HG03108 (cell line): ENCODE data around the gene ELP5.
A peak's percentile ranks its signal among the peaks of the same experiment; 100 is the strongest.

Experiments
- ATAC-seq: cut with Tn5 transposase; IDR thresholded peaks from one replicate; pipeline ENCODE4 v1.9.1; 2021; ENCODE audit warnings: moderate library complexity; ENCODE audit not compliant: unreplicated experiment

Gene ELP5

DNA sequence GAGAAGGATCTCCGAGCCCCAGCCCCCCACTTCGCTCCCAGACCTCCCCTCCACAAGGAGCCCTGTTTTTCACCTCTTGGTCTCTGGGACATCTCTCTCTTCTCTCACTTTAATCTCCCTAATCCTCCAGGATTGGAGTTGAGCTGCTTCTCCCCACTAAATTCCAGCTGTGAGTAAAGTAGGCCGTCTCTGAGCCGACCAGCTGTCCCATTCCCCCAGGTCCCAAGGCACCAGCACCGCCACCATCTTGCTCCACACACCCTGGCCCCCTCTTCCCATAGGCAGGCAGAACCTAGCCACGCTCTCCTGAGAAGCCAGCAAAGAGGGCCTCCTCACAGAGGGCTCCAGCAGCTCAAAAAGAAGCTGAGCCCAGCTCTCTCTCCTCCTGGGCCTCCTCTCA, 33.3 kb upstream of the ELP5 start:
- ATAC-seq, result no peak

DNA sequence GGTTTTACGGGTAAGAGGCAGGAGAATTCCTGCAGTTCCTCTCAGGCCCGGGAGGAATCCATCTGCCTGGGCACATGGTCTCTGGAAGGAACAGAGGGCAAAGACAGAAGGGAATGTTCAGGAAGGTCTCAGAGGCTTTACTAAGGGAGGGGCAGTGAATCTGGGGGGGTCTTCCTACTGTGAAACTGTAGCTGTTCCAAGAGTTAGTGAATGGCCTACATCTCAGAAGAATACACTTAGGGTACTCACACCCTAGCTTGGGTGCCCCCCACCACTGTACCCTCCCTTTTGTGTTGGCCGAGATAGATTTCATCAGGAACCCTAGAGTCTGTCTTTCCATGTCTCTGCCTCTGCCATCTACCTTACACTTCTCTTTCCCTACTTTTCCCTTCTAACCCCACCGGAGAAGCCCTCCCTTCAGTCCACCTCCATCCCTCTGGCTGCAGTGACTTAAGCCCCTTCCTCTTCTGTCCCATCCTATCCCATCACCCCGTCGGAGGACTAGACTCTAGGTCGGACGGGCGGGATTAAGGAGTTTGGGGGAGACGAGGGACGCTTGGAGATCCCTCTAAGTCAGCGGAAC, 32.7 kb upstream of the ELP5 start:
- ATAC-seq, result no peak

DNA sequence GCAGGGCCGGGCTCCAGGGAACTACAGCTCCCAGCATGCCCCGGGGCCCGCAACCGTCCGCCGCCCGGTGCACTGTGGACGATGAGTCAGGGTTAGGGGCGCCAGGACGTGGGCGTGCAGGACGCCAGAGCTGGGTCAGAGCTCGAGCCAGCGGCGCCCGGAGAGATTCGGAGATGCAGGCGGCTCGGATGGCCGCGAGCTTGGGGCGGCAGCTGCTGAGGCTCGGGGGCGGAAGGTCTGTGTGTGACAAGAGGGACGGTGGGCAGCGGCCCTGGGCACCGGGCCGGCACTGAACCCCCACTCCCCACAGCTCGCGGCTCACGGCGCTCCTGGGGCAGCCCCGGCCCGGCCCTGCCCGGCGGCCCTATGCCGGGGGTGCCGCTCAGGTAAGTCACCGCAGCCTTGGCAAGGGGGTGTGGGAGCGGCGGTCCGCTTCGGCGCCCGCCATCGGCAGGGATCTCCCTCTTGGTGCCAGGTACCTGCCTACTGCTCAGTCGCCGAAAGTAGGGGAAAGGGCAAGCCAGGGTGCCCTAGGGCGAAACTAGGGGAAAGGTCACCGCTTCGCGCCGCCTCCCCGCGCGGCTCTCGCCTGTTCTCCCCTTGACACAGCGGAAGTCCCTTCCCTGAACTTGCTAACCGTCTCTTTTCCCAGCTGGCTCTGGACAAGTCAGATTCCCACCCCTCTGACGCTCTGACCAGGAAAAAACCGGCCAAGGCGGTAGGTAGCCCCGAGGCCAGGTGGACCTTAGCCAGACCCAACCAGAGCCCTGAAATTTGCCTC, 32.0 kb upstream of the ELP5 start, which contains the start of the genes ACADVL and DLG4:
Gene ACADVL (plus strand): TSS at position 127 of the 781 bp plus-strand sequence. CDS start 47 bp downstream, at position 174.
Gene DLG4 (minus strand): TSS at position 25 of the 781 bp plus-strand sequence.
- peak; percentile 53 for ATAC-seq

DNA sequence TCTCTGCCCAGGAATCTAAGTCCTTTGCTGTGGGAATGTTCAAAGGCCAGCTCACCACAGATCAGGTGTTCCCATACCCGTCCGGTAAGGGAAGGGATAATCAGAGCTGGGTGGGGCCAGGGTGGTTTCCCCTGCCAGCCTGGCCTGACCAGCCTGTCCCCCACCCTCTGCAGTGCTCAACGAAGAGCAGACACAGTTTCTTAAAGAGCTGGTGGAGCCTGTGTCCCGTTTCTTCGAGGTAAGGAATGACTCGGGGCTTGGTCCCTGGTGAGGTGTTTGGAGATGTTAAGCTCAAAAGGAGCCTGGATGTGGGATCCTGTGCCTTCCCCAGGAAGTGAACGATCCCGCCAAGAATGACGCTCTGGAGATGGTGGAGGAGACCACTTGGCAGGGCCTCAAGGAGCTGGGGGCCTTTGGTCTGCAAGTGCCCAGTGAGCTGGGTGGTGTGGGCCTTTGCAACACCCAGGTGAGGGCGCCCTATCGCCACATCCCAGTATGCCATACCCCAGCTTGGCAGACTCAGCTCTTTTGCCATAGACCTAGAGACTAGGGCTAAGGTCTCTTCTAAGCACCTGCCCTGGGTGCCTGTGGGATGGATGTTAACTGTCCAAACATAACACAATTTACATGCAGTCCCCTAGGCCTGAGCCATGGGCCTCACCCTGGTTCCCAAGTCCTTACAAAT, 31.3 kb upstream of the ELP5 start:
- ATAC-seq, result no peak

DNA sequence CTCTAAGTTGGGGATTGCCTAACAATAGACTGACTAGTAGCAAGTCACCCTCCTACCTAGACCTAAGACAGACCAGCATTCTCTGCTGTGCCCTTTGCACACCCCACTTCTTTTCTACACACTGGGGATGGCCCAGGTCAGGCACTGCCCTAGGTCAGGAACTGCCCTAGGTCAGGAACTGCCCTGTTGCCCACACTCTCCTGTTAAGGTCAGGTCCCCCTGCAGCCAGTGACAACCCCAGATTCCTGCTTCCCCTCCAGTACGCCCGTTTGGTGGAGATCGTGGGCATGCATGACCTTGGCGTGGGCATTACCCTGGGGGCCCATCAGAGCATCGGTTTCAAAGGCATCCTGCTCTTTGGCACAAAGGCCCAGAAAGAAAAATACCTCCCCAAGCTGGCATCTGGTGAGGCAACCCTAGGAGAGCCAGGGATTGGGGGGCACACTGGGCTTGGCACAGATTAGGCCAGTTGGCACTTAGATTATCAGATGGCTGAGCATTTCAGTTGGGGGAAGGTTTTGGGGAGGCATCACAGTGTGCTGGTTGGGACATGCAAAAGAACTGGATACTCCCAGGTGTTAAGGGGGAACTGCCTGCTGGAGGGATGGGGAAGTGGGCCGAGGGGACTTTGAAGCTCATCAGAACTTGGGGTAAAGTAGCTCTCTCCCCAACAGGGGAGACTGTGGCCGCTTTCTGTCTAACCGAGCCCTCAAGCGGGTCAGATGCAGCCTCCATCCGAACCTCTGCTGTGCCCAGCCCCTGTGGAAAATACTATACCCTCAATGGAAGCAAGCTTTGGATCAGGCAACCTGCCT, 30.5 kb upstream of the ELP5 start:
- ATAC-seq, result no peak

DNA sequence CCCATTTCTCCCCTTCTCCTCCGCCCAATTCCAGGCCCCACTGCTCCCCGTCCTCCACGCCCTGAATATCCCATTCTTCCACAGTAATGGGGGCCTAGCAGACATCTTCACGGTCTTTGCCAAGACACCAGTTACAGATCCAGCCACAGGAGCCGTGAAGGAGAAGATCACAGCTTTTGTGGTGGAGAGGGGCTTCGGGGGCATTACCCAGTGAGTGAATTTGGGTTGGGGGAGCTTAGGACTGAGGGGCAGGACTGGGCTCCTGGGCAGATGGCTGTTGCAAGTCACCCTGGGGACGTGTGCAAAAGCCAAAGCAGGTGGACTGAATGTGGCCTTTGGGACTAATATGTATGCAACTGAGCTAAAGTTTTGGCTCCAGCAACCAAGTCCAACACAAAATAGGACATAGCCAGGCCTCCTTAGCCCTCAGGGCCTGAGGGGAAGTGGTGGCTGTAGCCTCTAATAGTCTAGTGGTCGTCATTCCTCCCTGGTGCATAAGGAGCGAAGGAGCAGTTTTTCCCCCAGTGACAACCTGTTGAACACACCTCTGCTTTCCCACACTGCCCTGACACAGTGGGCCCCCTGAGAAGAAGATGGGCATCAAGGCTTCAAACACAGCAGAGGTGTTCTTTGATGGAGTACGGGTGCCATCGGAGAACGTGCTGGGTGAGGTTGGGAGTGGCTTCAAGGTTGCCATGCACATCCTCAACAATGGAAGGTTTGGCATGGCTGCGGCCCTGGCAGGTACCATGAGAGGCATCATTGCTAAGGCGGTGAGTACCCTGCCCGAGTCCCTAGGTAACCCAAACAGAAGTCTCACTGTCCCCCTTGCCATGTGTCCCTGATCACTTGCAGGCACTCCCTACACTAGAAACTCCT, 29.7 kb upstream of the ELP5 start:
- no peak for ATAC-seq

DNA sequence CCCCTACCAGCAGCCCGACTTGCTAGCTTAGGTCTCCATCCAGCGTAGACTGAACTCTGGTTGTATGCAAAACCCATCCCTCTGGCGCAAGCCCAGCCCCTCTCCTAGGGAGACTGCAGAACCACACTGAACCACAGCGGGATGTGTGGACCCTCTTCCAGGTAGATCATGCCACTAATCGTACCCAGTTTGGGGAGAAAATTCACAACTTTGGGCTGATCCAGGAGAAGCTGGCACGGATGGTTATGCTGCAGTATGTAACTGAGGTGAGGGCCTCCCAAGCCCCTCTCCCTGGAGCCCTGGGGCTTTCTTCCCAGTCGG, 29.1 kb upstream of the ELP5 start:
- ATAC-seq, result no peak

DNA sequence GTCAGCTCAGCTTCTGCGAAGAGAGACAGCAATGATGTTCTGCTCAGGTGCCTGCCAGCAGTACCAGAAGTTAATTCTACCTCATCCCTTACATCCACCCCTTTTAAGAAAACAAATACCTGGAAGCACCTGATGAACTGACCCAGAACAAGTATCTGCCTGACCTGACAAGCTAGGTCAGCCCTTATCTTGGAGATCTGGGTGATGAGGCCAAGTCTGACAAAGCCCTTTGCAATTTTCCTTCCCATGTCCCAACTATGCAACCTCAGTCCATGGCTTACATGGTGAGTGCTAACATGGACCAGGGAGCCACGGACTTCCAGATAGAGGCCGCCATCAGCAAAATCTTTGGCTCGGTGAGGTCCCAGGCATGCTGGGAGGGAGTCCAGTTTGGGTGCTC, 28.6 kb upstream of the ELP5 start:
- no peak for ATAC-seq

DNA sequence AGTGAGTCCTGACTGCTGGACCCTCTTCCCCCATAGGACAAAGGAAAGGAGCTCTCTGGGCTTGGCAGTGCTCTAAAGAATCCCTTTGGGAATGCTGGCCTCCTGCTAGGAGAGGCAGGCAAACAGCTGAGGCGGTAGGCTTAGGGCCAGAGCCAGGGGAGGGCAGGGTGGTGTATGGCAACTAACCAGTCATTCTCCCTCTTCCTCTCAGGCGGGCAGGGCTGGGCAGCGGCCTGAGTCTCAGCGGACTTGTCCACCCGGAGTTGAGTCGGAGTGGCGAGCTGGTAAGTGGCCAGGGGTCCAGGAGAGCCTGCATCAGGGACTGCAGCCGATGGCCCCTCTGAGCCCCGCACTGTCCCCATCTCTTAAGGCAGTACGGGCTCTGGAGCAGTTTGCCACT, 27.9 kb upstream of the ELP5 start:
- no peak for ATAC-seq

DNA sequence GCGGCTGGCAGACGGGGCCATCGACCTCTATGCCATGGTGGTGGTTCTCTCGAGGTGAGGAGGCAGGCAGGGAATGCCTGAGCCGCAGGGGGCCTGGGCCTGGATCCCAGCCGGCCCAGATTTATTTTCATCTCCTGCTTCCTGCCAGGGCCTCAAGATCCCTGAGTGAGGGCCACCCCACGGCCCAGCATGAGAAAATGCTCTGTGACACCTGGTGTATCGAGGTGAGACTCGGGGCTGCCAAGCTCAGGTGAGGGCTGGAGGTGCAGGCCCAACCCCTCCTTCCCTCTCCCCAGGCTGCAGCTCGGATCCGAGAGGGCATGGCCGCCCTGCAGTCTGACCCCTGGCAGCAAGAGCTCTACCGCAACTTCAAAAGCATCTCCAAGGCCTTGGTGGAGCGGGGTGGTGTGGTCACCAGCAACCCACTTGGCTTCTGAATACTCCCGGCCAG, 27.3 kb upstream of the ELP5 start:
- no peak for ATAC-seq

DNA sequence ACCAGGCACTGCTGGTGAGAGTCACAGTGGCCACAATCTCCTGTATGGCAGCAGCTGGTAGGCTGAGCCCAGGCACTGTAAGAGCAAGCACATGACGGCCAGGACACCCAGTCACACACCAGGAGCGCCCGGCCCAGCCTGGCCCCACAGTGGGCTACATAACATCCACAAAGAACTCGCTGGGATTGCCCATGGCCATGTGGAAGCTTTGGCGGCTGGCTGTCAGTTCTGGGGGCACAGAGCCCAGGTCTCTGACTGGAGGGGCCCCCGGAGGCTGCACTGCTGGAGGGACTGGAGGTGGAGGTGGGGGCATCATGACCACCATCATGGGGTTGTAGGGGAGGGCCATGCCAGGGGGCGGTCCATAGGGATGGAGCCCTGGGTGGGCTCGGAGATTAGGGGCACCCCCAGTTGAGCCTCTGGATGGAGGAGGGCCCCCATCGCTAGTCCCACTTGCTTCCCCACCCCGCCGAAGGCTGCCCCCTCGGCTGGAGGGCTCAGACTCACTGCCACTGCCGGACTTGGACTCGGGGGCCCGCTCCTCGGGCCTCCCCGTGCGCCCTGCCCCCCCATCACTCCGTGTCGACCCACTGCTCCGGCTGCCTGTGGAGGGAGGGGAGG, 26.2 kb upstream of the ELP5 start:
- no peak for ATAC-seq

DNA sequence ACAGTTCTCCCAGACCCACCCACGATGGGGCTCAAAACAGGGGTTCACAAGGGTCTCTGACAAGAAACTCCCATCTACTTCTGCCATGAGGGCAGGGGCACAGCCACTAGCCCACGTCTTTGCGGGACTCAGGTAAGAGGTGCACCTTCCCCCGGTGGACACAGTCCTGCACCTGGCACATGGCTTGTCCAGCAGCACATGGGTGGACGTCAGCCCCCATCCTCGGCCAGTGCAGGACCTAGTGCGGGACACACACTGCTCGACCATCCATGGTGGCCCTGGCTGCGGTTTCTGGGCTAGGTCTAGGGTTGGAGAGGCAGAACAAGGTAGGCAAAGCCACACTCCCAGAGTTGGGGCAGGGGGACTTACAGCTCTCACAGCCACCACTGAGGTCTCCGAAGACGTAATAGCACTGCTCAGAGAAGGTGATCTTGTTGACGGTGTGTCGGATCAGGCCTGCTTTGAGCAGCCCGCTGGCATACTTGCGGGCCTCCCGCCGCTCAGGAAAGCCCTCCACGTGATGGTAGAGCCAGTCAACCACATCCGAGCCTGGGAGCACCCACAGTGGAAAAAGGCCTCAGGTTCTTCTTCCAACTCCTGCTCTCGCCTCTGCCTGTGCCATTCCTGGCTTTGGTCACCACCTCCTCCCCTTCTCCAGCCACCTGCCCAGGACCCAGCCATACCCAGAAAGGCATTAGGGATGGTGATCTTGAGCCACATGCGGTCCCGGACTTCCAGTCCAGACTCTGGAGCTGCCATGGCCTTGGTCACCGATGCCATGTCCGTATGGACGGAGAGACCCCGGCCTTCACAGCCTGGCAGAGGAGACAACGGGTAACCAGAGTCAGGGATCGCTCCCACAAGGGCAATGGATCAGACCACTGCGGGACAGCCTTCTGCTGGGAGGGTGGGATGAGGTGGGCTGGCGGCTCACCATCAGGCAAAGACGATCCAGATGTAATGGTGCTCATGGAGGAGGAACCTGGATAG, 25.0 kb upstream of the ELP5 start:
- no peak for ATAC-seq

DNA sequence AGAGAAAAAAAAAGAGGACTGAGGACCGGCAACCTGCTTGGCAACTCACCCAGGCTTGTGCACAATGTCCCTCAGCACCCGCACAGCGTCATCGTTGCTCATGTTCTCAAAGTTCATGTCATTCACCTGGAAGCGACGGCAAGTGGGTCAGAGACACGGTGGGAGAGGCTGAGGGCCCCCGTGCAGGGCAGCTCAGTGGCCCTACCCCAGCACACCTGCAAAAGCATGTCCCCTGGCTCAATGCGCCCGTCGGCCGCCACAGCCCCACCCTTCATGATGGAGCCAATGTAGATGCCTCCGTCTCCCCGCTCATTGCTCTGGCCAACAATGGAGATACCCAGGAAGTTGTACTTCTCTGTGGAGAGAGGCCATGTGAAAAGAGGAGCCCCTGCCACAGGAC, 23.1 kb upstream of the ELP5 start:
- no peak for ATAC-seq

DNA sequence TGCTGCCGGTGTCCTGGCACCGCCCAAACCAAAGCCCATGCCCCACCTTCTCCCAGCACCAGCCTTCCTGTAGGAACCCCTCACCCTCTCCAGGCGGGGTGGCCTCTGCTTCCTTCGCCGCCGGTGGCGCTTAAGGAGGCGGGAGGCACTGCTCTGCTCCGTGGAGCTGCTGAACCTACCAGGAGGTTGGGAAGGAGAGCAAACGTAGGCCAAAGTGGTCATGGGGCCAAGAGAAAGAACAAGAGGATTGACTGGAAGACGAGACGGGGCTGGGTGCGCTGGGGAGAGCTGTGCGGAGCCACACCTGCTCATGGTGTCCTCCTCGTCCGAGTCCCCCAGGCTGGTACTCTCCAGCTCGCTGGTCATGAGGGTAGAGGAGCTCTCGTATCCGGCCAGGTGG, 22.5 kb upstream of the ELP5 start:
- ATAC-seq, result no peak

DNA sequence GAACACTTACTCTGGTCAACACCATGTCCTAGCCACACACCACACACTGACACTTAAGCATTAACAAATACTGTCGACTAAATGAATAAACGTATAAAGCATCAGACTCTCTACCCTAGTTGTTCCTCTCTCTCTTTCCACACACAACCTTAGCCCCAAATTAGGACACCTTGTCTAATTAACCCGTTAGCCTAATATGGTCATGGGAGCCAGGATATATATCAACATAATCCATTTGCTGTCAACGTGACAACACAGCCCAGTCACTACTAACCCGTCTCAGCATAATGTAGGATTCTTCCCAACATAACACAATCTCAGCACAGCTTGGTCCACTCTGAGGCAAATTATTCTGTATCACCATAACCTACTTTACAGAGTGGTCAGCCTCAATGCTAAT, 19.9 kb upstream of the ELP5 start:
- ATAC-seq, result no peak

DNA sequence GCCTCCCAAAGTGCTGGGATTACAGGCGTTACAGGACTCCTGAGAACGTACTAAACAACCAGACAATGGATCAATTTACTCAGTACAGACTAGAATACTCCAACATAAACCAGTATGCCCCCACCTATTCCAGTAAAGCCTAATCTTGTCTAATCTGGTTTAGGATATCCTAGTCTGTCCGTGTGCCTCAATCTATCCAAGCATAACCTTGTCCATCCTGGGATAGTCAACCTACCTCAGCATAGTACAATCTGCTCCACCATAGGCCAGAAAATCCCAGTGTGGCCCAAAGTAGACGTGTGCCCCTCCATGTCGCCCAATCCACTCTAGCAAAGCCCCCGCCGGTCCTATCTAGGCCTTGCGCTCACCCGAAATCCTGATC, 18.3 kb upstream of the ELP5 start:
- no peak for ATAC-seq

DNA sequence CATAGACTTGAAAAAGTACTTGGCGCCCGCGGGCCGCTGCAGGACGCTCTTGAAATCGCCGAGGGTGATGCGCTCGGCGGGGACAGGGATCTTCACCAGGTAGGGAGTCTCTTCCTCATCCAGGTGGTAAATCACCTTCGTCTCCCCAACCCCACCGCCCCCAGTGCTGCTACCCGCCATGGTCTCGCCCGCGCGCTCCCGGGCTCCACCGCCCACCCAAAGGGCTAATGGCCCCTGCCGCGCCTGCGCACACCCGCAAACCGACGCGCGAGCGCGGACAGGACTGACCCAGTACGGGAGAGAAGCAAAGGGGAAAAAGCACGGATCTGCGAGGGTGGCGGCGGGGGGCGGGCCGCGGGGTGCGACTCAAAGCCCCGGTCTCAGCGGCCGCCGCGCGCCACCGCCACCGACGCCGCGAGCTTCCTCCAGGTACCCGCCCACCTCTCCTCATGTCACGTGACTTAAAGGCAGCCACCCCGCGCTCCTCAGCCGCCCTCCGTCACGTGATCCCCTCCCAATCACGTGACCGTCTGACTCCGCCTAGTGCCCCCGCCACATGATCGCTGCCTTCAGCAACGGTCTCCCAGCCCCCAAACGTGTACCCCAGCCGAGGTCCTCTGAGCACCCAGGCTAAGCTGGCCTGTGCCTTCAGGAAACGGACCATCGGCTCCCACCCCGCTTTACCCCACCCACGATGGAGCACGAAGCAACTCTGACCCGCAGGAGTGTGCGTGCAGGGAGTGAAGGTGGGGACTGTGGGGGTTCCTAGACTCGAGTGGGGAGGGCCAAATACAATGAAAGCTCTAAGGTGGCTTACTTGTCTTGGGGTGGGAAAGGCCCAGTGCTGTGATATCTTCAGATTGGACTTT, 17.7 kb upstream of the ELP5 start, which contains the start of gene DVL2:
Gene DVL2 (minus strand): TSS at position 435 of the 869 bp plus-strand sequence. CDS start 255 bp downstream, at position 180.
- ATAC-seq, result peak; percentile 44
